ENCODE measurements around the gene LINC01488. TPM values are rescaled to one million over a fixed set of nuclear protein-coding genes. Genes with fewer than 3 reads are reported as not detected.
A peak's percentile ranks its signal among the peaks of the same experiment; 100 is the strongest.

Gene LINC01488
- total and polyA plus RNA-seq, 2 experiments from 2014 or later, result not detected

- Histone ChIP-seq H2AFZ (no peak overlapping the region), H3K36me3 (ENCODE audit: insufficient read depth) (no peaks in the 10 kb centered on the region), H3K79me2 (replicated peaks; ENCODE audit: insufficient read depth) (no peaks in the 10 kb centered on the region), H4K20me1 (replicated peaks; ENCODE audit: insufficient read depth) (no peaks in the 10 kb centered on the region), H3F3A (replicated peaks; ENCODE audit: low read depth) (no peaks in the 10 kb centered on the region), H3K4me2 (no peak overlapping the region), H3K4me3 (no peak overlapping the region), H3K9me2 (ENCODE audit: insufficient read depth) (no peaks in the 10 kb centered on the region), H3K4me1 (ENCODE audit: insufficient read depth) (no peaks in the 10 kb centered on the region), H3K27ac (ENCODE audit: low read depth) (no peak overlapping the region), H3K27me3 (ENCODE audit: insufficient read depth) (no peaks in the 10 kb centered on the region)
- Mint-ChIP-seq H3K27me3 (ENCODE audit: insufficient read depth, low read depth, poor library complexity) (peaks cover 14% of the 10 kb centered on the region), H3K9me3 (no peaks in the 10 kb centered on the region; the same call in 2 of the 3 replicates), H3K4me1 (peaks cover 14% of the 10 kb centered on the region), H3K27ac (no peak overlapping the region), H3K36me3 (ENCODE audit: low read depth) (no peaks in the 10 kb centered on the region), H3K4me3 (no peak overlapping the region)
- ATAC-seq, result no peak
- TF ChIP-seq EZH2 (IDR thresholded peaks at IDR 0.05; ENCODE audit: low read depth, unreplicated experiment) (no peak), NANOG (IDR thresholded peaks at IDR 0.05; ENCODE audit: borderline replicate concordance) (no peak), ZNF331 (CRISPR knock-in tag; IDR thresholded peaks at IDR 0.05; ENCODE audit: low read depth) (no peak)
- DNase-seq (ENCODE audit: low spot score), result no peak
Measured at GRCh38 chr11:69541501-69542313, 60.2 kb downstream of the LINC01488 start.

GRCh38 chr11:69542314-69543168 lies 61.1 kb downstream of the LINC01488 start:
- no peaks in the 10 kb centered on the region for H3K4me1 ChIP-seq (ENCODE audit: insufficient read depth)
- no peak overlapping the region for H3K4me3 Mint-ChIP-seq
- TF ChIP-seq ZNF114 (CRISPR knock-in tag; IDR thresholded peaks at IDR 0.05) (no peak), CREB1 (CRISPR knock-in tag; IDR thresholded peaks at IDR 0.05; ENCODE audit: low read depth) (no peak), EZH2phosphoT487 (IDR thresholded peaks at IDR 0.05; ENCODE audit: unreplicated experiment) (no peak), ZNF331 (CRISPR knock-in tag; IDR thresholded peaks at IDR 0.05; ENCODE audit: low read depth) (no peak), NANOG (IDR thresholded peaks at IDR 0.05; ENCODE audit: borderline replicate concordance) (no peak), REST (IDR thresholded peaks at IDR 0.05; ENCODE audit: unreplicated experiment) (no peak), STAT1 (IDR thresholded peaks at IDR 0.05; ENCODE audit: unreplicated experiment) (no peak), JUNB (IDR thresholded peaks at IDR 0.05; ENCODE audit: unreplicated experiment) (no peak), EZH2 (IDR thresholded peaks at IDR 0.05; ENCODE audit: low read depth, unreplicated experiment) (no peak)

More at GRCh38 chr11:69542314-69543168, 61.1 kb downstream of the LINC01488 start:
- Histone ChIP-seq H3F3A (replicated peaks; ENCODE audit: low read depth) (no peaks in the 10 kb centered on the region), H3K36me3 (ENCODE audit: insufficient read depth) (no peaks in the 10 kb centered on the region), H3K4me3 (no peak overlapping the region), H3K79me2 (replicated peaks; ENCODE audit: insufficient read depth) (no peaks in the 10 kb centered on the region), H3K27ac (ENCODE audit: low read depth) (no peak overlapping the region), H3K27me3 (ENCODE audit: insufficient read depth) (no peaks in the 10 kb centered on the region), H2AFZ (peak overlapping the region; percentile 69; the same call in 1 of the 2 replicates), H3K4me2 (no peak overlapping the region), H3K9me2 (ENCODE audit: insufficient read depth) (no peaks in the 10 kb centered on the region), H4K20me1 (replicated peaks; ENCODE audit: insufficient read depth) (no peaks in the 10 kb centered on the region)
- DNase-seq (ENCODE audit: low spot score) (no peak), ATAC-seq (peak; percentile 27)
- peaks cover 14% of the 10 kb centered on the region for H3K4me1 Mint-ChIP-seq
- H3K27ac Mint-ChIP-seq, result no peak overlapping the region; the same call in 1 of the 2 replicates
- no peaks in the 10 kb centered on the region for H3K36me3 Mint-ChIP-seq (ENCODE audit: low read depth)
- H3K27me3 Mint-ChIP-seq (ENCODE audit: insufficient read depth, low read depth, poor library complexity), result peaks cover 14% of the 10 kb centered on the region
- no peaks in the 10 kb centered on the region; the same call in 2 of the 3 replicates for H3K9me3 Mint-ChIP-seq
